ENCODE data around the gene CACHD1.

Gene CACHD1

DNA sequence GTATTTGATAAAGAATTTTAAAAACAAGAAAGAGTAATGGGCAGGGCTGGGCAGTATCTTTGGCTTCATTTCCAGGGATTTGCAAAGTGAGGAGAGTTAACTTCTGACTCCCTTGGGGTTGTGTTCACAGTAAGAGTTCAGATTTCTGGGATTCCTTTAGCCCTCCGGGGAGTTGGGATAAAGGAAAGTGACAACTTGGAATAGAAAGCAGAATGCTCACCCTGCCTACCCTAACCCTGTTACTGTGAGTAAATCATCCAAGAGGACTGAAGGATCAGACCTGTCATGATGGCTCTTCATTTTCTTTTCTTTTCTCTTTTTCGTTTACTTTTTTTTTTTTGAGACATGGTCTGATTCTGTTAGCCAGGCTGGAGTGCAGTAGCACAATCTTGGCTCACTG is 76.1 kb downstream of the CACHD1 start:
- DNase-seq (ENCODE audit: low read depth in 1 of 2, low spot score in 1 of 2): no peak

DNA sequence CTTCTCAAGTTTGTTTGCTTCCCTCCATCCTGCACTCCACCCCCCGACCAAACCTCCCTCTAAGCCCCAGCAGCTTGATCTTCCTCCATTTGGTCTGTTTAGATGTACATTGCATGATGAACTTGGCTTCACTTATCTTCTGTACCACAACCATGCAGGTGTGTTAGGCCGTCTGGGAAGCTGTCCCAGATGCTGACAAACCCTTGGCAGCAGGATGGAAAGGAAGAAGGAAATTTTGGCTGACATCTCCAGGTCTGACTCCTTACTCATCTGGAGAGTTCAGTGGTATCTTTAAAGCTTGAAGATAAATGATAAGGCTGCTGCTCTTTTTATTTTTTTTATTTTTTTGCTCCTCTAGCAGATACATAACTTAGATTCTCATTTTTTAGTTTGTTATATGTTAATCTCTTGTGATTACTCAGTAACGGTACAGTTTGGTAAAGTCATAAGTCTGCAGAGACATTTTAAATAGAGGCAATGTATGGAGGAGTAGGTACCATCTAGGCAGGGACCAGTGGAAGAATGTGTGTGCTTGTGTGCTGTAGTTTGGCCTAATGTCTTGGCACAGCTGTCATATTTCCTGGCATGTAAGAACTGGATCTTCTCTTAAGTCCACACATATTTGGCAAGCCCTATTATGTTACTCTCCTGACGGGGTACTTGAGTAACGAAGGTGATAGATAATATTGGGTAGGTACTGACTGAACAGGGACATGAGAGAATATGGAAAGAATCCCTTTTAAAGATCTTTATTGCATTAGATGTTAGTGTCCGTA is 79.7 kb downstream of the CACHD1 start:
- no peak for DNase-seq (ENCODE audit: low read depth in 1 of 2, low spot score in 1 of 2)

DNA sequence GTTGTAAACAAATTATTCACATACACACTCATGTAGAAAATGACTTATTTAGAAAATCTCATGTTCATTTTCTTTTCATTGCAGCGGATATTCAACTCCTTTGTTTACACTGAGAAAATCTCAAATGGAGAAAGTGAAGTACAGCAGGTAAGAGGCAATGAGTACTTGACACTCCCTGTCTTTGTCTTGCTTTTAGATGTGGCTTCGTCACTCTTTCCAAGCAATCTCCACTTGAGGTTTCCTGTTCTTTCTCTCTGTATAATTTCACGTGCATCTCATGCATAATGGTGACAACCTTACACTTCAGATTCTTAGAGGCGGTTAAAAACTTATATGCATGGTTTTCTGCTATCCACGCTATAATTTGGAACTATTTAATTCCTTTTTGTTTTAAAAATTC is 80.6 kb downstream of the CACHD1 start:
- peak in 1 of 2 donors; percentile 29 for DNase-seq (ENCODE audit: low read depth in 1 of 2, low spot score in 1 of 2)

DNA sequence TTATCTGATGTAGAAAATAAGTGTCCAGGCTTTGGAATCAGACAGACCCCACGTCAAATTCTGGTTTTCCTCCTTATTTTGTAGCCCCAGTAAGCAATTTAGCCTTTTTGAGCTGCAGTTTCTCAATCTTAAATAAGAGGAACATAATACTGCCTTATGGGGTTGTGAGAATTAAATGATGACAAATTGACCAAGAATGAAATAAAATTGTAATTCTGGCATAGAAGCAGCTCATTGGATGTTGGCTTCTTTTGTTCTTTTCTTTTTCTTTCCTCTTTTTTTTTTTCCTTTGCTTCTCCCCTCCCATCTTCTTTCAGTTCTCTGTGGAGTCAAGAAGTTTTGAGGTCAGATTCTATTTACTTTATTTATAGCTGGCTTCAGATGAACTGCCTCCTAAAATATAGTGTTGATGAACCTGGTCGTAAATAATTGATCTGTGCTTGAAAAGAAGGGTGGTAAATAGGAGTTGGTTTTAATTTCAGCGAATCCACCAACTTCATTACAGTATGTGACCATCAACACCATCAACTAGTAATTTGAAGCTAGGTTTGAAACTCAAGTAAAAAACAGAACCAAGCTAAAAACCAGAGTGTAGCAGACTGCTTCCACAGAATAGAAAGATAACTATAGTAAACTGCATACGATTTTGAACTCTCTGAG is 81.1 kb downstream of the CACHD1 start:
- no peak for DNase-seq (ENCODE audit: low read depth in 1 of 2, low spot score in 1 of 2)

DNA sequence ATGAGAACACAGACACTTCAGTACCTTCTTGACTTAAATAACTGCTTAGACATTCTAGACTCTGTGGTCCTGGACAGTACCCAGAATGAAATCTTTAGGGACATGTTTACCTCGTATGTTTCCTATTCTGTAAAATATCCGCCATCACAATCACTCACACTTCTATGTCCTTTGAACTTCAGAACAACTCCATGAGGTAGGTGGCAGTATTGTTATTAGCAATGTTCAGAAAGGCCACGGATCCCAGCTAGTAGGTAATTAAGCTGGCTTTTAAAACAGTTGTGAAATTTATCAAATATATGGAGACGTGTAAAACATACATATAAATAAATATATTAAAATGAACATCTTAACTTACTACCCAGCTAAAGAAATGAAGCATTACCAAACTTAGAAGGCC is 83.4 kb downstream of the CACHD1 start:
- DNase-seq (ENCODE audit: low read depth in 1 of 2, low spot score in 1 of 2): no peak

DNA sequence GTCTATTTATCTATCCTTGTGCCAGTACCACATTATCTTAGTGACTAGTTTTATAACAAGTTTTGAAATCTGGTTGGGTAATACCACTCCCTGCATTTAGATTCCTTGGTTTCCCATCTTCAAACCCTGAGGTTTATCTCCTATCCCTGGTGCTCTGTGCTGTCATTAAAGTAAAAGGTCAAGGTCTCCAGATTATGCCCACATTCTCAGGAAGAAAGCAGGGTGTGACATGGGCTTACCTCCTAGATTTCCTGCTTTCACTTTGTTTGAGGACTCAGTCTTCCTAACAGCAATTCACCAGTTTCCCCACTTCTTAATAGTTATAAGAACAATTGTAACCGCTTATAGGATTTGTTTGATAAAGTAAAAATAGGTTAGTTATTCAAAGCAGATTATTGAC is 86.0 kb downstream of the CACHD1 start:
- no peak for DNase-seq (ENCODE audit: low read depth in 1 of 2, low spot score in 1 of 2)

DNA sequence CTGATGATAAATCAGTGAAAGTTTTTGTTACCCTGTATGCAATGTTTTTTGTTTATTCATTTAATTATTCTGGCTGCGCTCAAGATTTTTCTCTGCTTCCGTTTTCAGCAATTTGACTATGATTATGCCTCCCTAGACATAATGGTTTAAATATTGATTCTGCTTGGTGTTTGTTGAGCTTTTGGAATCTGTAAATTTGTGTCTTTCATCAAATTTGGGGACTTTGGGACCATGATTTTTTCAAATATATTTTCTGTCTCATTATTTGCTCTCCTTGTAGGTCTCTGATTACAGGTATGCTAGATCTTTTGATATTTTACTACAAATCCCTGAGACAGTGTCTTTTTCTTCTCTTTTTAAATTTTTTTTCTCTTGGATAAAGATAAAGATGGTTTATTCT is 92.1 kb downstream of the CACHD1 start:
- DNase-seq (ENCODE audit: low read depth in 1 of 2, low spot score in 1 of 2): no peak

DNA sequence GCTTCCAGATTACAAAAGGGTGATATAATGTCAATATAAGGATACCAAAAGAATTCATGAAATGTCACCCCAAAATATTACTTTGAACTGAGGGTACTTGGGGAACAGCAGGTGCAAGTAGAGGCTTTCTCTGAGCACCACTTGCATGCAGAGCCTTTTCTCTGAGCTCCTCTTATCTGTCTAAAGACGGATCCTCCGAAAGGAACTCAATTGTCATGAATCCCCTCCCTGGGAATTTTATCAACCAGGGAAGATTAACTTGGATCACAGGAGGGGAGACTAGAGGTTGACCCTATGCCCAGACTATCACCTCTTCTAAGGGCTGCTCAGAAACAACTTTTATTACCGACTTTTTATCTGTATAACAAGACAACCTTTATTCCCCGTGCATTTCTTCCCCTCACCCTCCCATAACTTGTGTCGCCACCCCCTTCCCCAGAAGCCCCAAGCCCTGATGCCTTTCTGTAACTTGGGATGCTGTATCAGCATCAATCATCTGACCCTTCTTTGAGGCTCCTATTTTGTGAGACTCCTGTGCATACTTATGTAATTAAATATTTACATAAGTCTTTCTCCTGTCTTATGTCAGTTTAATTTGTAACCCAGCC is 94.1 kb downstream of the CACHD1 start:
- no peak for DNase-seq (ENCODE audit: low read depth in 1 of 2, low spot score in 1 of 2)

DNA sequence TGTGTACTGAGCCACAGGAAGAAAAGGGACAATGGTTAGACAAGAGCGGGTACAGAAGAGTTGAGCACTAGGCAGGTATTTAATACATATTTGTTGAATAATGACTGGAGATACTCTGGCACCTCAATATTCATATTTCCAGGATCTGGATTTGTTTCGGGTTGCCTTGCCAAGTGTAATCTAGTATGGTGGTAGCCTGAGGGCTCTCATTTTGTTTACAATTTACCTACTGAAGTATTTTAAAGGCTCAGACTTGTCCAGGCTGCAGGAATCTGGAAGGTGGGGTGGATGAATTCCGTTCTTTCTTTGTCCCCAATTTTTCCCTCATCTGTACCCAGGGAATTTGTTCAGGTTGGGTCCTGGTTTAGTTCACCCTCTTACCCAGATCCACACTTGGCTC is 95.0 kb downstream of the CACHD1 start:
- DNase-seq (ENCODE audit: low read depth in 1 of 2, low spot score in 1 of 2): no peak

DNA sequence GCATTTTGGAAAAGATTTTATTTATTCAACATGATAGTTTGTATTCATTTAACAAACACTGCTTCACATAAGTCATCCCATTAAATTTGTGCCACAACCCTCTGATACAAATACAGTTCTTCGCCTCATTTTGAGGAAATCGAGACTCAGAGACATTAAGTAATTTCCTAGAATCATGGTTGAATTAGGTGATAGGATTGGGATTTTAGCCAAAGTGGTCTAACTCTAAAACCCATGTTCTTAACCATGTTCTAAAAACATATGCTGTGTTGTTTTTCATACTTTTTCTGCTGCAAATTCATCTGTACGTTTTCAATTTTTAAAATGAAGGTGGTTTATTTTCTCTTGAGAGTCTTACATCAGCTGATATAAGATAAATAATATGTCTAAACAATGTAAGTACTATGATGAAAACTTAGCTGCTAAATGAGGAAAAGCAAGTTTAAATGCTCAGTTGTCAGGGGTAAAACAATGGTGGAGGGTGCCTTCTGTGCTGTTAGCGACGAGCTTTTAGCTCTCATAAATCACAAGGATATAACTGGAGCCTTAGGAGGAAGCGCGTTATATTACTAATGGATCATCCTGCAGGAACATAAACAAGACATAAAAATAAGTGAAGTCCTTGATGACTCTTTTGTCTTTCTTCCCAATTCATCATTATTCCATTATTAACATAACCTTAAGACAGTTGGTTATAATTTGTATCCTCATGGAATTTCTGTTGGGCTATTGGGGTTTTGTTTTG is 97.7 kb downstream of the CACHD1 start:
- DNase-seq (ENCODE audit: low read depth in 1 of 2, low spot score in 1 of 2): no peak

DNA sequence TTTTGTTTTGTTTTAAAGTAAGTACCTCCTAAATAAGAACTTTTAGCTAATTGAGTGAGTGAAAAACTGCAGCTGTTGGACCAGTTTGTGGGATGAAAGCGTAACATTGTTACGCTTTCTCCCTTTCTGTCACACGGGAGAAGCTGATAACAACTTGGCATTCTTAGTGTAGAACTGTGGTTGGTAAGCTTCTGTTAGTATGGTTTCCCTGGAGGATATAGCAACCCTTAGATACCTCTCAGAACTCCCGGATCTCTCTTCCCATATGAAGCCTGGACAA is 98.2 kb downstream of the CACHD1 start:
- DNase-seq (ENCODE audit: low read depth in 1 of 2, low spot score in 1 of 2): no peak

DNA sequence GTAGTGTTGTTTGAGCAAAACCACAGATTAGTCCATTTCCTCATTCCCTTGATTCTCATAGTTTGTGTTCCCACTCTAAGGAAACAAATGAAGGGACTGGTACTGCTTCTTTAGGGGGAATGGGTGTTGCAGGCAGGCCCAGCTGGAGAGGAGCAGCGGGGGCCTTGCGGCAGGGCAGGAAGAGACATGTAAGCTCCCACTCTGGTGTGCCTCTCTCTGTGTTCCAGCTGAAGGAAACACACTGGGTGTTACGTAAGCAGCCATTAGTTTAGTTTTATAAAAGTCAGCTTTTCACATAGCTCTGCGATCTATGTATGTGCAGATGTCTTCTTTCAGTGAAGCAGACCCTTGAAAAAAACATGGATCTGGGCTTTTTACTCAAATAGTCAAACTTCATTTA is 99.5 kb downstream of the CACHD1 start:
- no peak for DNase-seq (ENCODE audit: low read depth in 1 of 2, low spot score in 1 of 2)

DNA sequence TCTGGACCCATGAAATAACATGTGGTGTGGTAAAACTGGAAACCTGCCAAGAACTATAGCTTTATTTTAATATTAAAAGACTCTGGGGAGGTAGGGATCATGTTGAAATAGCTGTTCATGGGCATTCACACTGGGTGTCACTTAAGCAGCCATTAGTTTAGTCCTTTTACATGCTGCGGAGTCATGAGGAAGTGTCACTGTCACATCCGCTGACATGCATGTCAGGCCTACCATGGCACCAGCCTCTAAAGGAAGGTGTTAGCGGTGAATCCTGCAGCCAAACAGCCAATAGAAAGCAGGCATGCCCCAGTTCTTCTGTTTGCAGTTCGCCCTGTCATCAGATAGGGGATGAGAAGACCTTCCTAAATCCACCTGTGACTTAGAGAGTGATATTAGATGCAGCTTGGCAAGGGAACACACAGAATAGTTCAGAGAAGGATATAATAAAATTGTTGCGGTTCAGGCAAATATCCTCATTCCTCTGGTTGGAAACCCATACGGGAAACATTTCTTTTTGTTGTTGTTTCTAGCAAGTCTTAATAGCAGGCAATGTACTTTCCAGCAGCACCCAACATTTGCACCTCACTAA is 100.4 kb downstream of the CACHD1 start:
- DNase-seq (ENCODE audit: low read depth in 1 of 2, low spot score in 1 of 2): no peak

DNA sequence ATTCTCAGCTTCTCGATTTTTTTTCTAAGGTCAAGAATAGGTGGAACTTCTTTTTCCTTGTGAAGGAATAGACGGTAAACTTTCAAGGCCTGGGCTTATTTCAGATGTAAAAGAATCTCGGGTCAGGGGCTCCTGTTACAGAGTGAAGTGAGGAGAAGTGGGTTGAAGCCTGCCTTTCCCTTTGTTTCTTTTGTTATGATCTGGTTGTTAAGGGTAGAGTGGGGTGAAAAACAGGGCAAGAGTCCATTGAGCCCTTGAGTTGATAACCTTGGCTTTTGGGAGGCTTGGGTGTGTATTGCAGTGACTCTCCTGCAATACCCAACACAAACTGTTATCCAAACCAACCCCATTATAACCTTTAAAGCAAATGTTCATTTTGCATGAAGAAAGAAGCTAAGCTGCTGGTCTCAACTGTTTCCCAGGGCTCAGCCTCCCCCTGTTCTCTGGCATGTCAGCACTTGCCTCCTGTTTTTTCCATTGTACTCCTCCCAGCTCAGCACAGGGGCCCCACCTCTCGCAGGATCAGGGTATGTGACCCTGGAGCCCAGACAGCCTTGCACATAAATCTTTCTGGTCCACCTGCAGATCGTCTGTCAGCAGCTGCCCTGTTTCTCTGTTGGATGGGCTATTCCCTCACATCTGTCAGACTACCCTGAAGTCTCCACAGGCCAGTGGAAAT is 102.4 kb downstream of the CACHD1 start:
- DNase-seq (ENCODE audit: low read depth in 1 of 2, low spot score in 1 of 2): no peak

DNA sequence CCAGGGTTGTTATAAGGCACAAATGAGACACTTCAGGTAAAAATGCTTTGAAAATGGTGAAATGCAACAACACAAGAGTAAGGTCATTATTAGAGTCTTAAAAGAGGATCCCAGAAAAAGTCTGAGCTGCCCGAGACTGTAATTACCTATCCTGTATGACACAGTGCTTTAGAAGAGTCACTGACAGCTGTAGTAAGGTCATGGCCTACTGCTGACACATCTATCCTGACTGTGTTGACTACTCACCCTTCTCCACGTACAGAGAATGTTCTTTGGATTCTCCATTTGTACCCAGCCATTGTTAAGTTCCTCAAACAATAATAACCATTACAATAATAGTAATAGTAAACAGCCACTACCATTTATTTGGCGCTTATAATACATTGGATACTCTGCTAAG is 104.4 kb downstream of the CACHD1 start:
- no peak for DNase-seq (ENCODE audit: low read depth in 1 of 2, low spot score in 1 of 2)

DNA sequence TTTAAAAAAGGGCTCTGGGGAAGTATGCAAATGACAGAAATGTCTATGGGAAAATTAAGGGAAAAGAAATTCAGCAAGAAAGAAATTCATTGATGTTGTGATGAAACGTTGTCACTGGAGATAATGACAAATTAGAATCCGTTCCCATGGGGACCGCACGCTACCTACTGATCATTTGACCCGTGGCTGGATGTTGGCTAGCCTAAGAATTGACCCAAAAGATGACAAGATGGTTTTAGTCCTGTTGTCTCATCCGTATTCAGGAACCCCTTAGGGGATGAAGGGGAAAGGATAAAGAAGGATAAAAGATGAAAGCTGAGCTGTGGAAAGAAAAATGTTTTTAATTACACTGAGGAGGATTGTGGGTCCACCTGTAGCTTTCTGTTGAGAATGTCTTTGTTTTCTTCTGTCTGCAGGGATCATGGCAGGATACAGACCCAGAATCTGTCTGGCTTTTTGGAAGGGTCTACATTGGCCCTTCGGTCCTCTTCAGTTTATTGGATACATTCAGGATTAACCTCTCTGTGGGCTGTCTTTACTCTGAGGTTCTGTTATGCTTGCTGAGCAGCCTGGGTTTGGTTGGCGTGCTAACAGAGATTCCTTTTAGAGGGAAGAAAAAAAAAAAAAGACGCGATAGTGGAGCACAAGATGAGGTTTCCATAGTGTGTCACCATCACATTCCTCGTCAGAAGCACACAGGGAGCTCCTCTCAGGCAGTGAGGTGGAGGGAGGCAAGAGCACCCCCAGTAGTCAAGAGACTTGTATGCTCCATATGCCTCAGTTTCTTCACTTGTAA is 106.2 kb downstream of the CACHD1 start:
- DNase-seq (ENCODE audit: low read depth in 1 of 2, low spot score in 1 of 2): no peak

DNA sequence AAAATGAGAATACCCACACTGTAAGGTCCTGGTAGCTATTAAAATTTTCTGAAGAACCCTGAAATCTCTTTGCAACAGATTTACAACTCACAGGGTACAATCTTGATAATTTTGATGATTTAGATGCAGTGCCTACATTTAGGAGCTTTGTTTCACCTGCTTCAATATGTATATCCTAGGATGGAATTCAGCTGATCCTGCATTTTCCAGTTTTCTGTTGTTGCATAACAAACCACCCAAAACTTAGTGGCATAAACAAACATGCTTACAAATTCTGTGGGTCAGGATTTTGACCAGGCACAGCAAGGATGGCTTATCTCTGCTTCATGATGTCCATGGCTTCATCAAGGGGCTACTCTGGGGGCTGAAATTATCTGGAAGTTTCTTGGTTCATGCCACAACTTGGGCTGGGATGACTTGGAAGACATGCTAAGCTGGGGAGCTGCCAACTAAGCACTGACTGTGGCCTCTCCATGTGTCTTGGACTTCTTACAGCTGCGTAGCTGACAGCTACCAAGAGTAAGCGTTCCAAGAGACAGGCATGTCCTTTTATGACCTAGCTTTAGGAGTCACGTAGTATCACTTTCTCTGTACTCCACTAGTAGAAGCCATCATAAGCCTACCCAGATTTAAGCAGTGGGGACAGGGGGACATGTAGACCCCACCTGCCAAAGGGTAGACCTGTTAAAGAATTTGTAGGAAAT is 108.5 kb downstream of the CACHD1 start:
- no peak for DNase-seq (ENCODE audit: low read depth in 1 of 2, low spot score in 1 of 2)

DNA sequence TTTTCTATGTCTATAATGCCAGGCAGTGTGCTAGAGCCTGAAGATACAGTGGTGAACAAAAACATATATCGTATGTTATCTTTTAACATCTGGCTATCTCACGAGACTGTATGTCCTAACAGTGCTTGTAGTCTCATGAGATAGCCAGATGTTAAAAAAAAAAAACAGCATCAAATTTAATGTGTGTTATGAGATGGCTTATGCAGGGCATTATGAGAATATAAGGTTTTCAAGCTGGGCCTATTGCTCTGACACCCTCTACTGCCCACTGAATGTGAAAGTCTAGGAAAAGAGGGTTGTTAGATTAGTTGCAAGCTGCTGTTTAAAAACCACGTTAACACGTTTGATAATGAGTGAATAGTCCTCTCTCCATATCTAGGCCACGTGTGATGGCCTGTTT is 109.8 kb downstream of the CACHD1 start:
- DNase-seq (ENCODE audit: low read depth in 1 of 2, low spot score in 1 of 2): no peak

DNA sequence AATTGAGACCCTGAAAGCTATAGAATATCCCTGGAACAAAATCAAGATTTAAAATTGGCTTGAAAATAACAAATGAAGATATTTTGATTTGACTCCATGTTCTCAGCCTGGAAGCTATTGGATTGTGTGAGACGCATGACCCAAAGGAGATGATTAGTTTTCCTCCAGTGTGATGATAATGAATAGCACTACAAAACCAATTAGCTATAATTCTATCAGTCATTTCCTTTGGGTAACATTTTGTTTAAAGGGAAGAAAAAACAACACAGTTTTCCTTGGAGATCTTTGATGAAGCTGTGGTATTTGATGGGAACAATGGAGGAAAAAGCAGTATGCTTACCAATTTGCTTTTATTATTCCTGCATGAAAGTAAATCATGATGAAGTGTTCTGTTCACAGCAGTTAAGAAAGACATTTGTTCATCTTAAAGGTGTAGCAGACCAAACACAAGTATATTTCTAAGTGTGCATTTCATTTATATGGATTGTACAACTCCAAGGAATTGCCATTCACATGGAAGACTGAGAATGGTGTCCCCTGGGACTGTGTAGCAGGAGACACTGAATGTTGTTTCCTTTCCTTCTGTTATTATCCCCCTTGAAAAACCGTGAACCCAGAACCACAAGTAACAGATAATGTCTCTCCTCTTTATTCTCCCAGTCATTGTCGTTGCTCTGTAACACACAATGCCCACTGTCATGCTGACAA is 111.4 kb downstream of the CACHD1 start:
- no peak for DNase-seq (ENCODE audit: low read depth in 1 of 2, low spot score in 1 of 2)
